Mesothelial cell of epicardium (in vitro differentiated cells): Measurements from ENCODE around the gene MAST4. TPM values are rescaled to one million over a fixed set of nuclear protein-coding genes. Genes with fewer than 3 reads are reported as not detected.

ENCODE experiments used
- DNase-seq, 2 experiments: peaks; one replicate each; pipeline ENCODE4 v3.0.0; 2021; ENCODE audit warnings: low spot score in 2 of 2; ENCODE audit not compliant: unreplicated experiment in 2 of 2
- H3K27ac Mint-ChIP-seq: 2 replicates; pipeline ENCODE4 v1.8.0; 2021; ENCODE audit warnings: mixed read lengths
- H3K27me3 Mint-ChIP-seq: 2 replicates; pipeline ENCODE4 v1.8.0; 2021; ENCODE audit warnings: low read depth, mixed read lengths
- H3K36me3 Mint-ChIP-seq: 2 replicates; pipeline ENCODE4 v1.8.0; 2021; ENCODE audit warnings: mixed read lengths
- H3K4me1 Mint-ChIP-seq: 2 replicates; pipeline ENCODE4 v1.8.0; 2021; ENCODE audit warnings: mixed read lengths
- H3K4me3 Mint-ChIP-seq: 2 replicates; pipeline ENCODE4 v1.8.0; 2021; ENCODE audit warnings: mild to moderate bottlenecking, moderate library complexity, mixed read lengths
- H3K9me3 Mint-ChIP-seq: 2 replicates; pipeline ENCODE4 v1.8.0; 2021; ENCODE audit warnings: mixed read lengths
- total RNA-seq: library from RNA; stranded (reverse); gene quantifications from 3 replicates; pipeline ENCODE4 v1.2.1, GENCODE V29; 2021
- TF ChIP-seq, protein P1 (sequence below): fragments of 200-600 bp; sonication (generic); IDR thresholded peaks from one replicate; pipeline ENCODE4 v1.5.0; 2021; ENCODE audit warnings: antibody characterized with exemption; ENCODE audit not compliant: unreplicated experiment

The MAST4 gene
- total RNA-seq, 1 donor from 2014 or later = 29.8 TPM

GRCh38 chr5:66869347-66869746 lies 273.2 kb downstream of the MAST4 start:
- TF ChIP-seq, protein P1, sequence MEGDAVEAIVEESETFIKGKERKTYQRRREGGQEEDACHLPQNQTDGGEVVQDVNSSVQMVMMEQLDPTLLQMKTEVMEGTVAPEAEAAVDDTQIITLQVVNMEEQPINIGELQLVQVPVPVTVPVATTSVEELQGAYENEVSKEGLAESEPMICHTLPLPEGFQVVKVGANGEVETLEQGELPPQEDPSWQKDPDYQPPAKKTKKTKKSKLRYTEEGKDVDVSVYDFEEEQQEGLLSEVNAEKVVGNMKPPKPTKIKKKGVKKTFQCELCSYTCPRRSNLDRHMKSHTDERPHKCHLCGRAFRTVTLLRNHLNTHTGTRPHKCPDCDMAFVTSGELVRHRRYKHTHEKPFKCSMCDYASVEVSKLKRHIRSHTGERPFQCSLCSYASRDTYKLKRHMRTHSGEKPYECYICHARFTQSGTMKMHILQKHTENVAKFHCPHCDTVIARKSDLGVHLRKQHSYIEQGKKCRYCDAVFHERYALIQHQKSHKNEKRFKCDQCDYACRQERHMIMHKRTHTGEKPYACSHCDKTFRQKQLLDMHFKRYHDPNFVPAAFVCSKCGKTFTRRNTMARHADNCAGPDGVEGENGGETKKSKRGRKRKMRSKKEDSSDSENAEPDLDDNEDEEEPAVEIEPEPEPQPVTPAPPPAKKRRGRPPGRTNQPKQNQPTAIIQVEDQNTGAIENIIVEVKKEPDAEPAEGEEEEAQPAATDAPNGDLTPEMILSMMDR = no peak

DNA sequence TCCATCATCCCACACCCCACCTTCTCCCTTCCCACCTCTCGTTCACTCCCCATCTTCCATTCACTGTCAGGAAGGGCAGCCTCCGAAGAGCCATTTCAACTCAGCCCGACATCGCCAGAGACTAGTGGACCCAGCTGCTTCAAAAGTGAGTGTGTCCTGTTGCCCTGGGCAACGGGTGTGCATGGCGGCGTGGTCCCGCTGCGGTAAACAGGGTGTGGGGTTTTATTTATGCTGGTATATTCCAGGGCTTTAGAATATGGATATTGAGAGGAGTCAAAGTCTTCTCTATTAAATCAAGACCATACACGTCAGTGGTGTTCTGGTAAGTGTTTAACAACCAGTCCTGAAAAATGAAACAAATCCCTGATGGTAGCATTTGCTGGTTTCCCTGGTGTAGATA lies 274.5 kb downstream of the MAST4 start:
- Mint-ChIP-seq H3K36me3 (no peaks in the 10 kb centered on the region), H3K4me3 (no peak overlapping the region), H3K4me1 (peaks cover 43% of the 10 kb centered on the region), H3K9me3 (no peaks in the 10 kb centered on the region), H3K27ac (no peak overlapping the region), H3K27me3 (no peaks in the 10 kb centered on the region)
- TF ChIP-seq, protein P1 = no peak
- DNase-seq = no peak

More at GRCh38 chr5:66869347-66869746, 273.2 kb downstream of the MAST4 start:
- Mint-ChIP-seq H3K4me3 (no peak overlapping the region), H3K36me3 (no peaks in the 10 kb centered on the region), H3K9me3 (no peaks in the 10 kb centered on the region), H3K27me3 (no peaks in the 10 kb centered on the region), H3K4me1 (peaks cover 36% of the 10 kb centered on the region), H3K27ac (peak overlapping the region; percentile 20)
- no peak for DNase-seq

GRCh38 chr5:66871651-66872050 lies 275.5 kb downstream of the MAST4 start:
- no peak overlapping the region for H3K4me3 Mint-ChIP-seq
- TF ChIP-seq, protein P1 = no peak
- no peaks in the 10 kb centered on the region for H3K27me3 Mint-ChIP-seq
- no peak for DNase-seq
- H3K9me3 Mint-ChIP-seq = no peaks in the 10 kb centered on the region
- no peaks in the 10 kb centered on the region for H3K36me3 Mint-ChIP-seq
- H3K27ac Mint-ChIP-seq = no peak overlapping the region
- peaks cover 41% of the 10 kb centered on the region for H3K4me1 Mint-ChIP-seq

DNA sequence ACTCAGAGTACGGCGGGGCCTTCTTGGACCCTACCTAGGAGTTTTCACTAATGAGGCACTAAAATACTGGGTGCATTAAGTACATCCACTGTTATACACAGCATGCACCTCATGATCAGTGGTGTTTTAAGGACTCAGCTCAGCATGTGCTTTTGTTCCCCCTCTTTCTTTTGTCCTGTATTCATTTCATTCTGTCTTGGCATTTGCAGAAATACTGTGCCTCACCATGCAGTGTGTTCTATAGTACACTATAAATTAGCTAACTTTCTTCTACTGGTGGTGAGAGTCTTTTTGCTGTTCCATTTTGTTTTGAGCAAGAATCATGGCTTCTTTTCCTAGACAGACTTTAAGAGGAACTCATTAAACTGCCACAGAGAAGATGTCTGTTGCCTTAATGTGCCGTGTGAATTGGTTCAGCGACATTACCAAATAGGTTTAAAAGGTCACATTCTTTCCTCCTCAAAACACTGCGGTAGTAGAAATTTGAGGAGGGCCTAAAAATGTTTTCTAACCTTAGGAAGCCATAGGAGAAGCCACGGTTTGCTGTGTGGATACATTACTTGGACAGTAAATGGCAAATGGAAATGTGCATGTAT lies 276.6 kb downstream of the MAST4 start:
- H3K27ac Mint-ChIP-seq = peak overlapping the region; percentile 36

GRCh38 chr5:66874004-66874403 lies 277.8 kb downstream of the MAST4 start:
- no peak overlapping the region for H3K4me3 Mint-ChIP-seq
- H3K4me1 Mint-ChIP-seq = peaks cover 27% of the 10 kb centered on the region

More for the DNA sequence above, 276.6 kb downstream of the MAST4 start:
- Mint-ChIP-seq H3K9me3 (no peaks in the 10 kb centered on the region), H3K36me3 (no peaks in the 10 kb centered on the region), H3K4me3 (no peak overlapping the region), H3K4me1 (peaks cover 33% of the 10 kb centered on the region), H3K27me3 (no peaks in the 10 kb centered on the region)
- no peak for DNase-seq
- TF ChIP-seq, protein P1 = no peak

More at GRCh38 chr5:66874004-66874403, 277.8 kb downstream of the MAST4 start:
- DNase-seq = no peak
- no peaks in the 10 kb centered on the region for H3K27me3 Mint-ChIP-seq
- H3K27ac Mint-ChIP-seq = peak overlapping the region; percentile 49
- TF ChIP-seq, protein P1 = no peak
- H3K36me3 Mint-ChIP-seq = no peaks in the 10 kb centered on the region
- H3K9me3 Mint-ChIP-seq = no peaks in the 10 kb centered on the region
